Embryonic facial prominence (tissue), 1 donor: ENCODE measurements around the gene PPP2R3A.

ENCODE experiments used
- DNase-seq: peaks from one replicate; pipeline ENCODE4 v3.0.0-alpha.2; 2016; ENCODE audit errors: extremely low spot score

PPP2R3A gene

DNA sequence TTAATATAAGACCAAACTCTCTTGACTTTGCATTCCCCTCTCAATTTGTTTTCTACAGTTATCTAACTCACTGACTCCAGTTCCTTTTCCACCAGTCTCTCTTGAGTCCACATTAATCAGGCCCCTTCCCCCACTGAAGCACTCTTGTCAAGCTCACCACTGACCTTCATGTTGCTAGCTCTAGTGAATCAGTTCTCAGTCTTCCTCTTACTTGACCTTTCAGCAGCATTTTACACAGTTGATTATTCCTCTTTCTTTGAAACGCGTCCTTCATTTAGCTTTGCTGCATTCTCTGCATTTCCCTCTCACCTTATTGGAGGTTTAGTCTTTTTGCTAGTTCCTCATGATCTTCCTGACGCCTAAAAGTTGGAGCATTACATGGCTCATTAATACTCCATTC is 8.3 kb downstream of the PPP2R3A start:
- no peak for DNase-seq

DNA sequence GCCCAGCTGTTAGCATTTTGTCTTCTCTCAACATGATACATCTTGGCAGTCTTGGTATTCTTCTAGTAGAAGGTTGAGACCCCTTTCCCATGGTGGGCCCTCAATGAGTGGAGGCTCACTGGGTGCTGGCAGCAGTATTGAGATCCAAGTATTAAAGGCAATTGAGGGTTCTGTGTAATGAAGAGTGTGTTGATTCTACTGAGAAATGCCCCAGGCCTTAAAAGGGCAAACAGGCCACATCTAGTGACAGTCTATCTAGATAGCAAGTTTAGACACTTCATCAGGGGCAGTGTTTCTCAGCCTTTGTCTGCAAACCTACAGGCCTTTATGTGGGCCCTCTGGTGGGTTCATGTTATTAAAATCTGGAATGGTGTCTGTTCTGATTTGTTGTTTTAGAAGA is 9.5 kb downstream of the PPP2R3A start:
- DNase-seq, result no peak

DNA sequence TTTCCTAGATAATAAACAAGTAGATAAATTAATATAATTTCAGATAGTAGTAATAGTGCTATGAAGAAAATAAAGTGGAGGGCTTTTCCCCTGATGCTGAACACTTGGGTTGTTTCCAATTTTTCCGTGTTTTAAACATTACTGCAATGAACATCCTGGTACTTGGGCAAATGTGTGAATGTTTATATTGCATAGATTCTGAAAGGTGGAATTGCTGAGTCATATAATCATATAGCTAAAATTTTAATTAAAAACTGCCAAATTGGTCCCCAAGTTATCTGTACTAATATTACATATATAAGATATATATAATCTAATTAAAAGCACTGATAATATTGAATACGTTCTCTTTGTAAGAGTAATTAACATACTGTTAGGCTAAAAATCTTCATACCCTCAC is 10.0 kb downstream of the PPP2R3A start:
- DNase-seq, result no peak

DNA sequence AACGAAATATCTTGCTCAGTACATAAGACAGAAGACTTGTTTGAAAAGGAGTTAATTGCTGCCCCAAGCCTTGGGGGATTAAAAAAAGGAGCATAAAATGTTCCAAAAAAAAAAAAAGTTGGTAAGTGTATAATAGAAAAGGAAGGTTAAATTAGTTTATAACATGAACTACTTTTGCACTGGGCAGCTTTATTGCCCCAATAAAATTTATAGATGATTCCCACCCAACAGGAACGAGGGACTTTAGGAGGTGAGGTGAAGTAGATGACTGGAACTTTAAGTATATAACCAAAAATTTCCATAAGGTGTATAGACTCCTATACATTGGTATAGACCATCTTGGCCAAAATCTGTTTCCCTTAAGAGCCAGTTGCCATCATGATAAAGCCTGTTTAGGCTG is 14.8 kb downstream of the PPP2R3A start:
- DNase-seq, result no peak

DNA sequence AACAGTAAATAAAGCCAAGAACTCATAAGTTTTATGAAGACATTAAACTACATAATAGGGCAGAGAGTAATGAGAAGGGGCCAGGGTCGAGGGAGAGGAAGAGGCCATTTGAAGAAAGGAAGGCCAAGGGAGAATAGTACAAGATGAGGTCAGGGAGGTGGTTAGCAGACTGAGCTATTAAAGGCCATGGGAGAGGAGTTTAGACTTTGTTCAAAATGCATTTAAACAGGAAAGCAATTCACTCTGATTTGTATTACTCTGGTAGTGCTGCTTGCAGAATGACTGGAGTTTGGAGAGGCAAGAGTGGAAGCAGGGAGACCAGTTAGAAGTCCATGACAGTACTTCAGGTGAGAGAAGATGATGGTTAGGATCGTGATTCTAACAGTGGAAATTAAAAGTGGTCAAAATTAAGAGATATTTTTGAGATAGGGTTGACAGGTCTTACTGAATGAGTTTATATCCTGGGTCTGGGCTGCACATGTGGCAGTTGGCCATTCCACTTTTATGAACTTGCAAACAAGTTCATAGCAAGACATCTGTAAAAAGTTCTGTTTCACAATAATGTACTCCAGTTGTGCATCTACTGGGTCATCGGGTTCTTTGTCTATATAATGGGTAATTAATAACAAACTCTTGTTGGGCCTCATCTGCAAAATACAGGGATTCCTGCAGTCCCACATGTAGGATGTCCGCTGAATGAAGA is 16.3 kb downstream of the PPP2R3A start:
- no peak for DNase-seq

DNA sequence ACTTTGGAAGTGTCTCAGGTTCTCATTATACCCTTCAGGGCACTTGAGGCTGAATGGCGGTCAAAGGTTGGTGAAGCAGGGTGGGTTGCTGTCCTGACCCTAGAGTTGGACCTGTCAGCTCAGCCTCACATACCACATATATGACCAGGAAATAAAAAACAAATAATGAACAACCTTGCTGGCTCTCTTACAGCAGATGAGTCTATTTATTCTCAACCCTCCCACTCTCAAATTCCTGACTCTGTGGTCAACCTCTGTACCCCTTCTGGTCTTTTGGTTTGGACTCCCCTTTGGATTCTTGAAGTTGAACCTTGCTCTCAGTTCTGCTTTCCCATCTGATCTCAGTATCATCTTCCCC is 16.9 kb downstream of the PPP2R3A start:
- DNase-seq, result no peak

DNA sequence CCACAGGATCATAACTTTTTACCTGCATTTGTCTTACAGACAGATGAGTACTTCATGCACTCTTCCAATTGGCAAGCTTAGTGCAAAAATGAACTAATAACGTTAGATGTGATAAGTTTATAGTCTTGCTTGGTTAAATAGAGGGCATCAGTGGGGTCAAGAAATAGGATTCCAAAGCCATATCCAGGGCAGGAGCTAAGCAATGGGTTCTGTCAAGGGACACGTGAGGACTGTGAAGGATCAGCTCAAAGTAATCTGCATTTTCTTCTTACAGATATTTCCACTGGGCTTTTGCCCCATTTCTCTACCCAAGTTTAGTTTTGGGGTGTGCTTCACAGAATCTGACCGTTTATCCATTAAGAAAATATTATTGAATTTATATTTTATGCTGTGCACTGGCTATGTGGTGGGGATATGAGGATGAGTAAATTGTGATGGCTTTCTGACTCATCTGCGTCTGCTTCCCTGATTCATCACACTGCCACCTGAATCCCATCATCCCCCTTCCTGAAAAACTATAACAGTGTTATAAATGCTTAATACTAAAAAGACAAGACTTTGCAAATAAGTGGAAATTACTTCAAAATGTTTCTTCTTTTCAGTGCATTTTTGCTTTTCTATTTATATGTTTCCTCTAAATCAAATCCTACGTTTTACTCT is 17.5 kb downstream of the PPP2R3A start:
- no peak for DNase-seq

DNA sequence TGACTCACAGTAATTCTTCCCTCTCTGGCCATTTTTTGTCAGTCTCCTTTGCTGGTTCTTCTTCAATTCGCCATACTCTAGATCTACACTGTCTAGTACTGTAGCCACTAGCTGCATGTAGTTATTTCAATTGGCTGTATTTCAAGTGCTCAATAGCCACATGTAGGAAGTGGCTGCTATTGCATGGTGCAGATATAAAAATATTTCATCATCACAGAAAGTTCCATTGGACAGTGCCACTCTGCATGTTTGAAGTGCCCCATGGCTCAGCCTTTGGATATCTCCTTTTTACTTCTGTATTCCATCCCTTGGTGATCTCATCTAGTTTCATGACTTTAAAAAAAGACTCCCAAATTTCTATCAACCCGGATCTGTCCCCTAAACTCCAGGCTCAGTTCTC is 22.1 kb downstream of the PPP2R3A start:
- no peak for DNase-seq

DNA sequence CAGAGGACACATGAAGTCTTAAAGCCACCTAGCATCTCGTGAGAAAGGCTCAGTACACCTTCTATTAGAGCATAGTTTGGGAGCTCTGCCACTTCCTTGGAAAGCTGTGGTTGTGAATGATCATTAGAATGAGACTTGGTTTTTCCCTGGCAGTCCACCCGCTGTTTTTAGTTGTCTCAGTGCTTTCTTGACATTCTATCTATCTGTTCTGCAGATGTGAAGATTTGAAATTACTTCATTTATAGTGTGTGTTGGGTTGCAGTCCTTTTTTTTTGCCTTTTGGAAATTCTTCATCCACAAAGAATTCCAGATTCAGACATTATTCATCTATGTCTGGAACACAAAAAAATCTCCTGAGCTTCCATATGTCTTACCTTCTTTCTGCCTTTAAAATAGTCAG is 23.7 kb downstream of the PPP2R3A start:
- no peak for DNase-seq

DNA sequence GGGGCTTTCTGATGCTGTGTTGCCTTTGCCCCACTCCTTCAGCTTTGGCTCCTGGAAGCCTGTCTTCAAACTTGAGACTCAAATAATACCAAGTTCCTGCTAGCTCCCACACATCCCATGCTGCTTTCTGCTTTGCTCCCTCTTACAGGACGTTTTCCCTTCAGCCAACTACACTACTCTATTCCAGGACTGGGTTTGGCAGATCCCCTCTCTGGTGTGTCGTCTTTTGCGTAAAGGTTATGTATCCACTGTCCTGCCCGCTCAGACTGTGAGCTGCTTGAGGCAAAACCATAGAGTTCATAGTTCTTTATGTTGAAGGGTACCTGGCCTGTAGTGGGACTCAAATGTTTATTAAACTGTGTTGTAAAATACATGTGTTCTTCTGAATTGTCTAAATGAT is 25.4 kb downstream of the PPP2R3A start:
- DNase-seq, result no peak

DNA sequence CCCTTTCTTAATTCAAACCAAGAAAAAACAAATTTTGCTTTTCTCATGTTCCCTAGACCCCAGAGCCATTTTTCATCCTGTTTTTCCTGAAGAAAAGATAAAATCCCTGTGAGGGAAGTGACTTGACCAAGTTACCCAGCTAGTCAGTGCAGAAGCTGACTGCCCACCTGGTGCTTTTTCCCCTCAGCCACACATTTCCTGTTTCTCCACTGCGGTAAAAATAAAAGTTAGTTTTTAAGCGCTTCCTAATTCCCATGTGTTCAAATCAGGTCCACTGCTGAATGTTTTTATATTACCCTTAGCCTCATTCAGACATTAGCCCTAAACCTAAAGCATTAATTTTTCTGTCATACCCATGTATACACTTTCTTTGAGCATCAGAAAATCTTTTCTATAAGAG is 26.1 kb downstream of the PPP2R3A start:
- no peak for DNase-seq

DNA sequence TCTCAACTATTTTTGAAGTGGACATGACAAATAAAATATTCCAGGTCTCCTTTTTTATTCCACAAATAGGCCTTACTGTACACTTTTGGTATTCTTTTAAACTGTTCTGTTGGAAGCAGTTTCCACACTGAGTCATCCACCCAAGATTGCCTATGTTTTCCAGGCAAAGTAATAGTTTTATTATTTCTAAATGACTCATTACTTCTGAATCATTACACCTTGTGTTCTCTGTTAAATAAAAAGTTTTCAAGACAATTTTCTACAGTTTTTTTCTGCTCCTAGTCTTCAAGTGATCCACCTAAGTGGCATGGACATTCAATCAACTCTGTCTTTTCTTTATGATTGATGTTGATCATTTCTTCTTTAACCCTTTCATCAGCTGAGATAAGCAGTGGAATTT is 26.5 kb downstream of the PPP2R3A start:
- no peak for DNase-seq

DNA sequence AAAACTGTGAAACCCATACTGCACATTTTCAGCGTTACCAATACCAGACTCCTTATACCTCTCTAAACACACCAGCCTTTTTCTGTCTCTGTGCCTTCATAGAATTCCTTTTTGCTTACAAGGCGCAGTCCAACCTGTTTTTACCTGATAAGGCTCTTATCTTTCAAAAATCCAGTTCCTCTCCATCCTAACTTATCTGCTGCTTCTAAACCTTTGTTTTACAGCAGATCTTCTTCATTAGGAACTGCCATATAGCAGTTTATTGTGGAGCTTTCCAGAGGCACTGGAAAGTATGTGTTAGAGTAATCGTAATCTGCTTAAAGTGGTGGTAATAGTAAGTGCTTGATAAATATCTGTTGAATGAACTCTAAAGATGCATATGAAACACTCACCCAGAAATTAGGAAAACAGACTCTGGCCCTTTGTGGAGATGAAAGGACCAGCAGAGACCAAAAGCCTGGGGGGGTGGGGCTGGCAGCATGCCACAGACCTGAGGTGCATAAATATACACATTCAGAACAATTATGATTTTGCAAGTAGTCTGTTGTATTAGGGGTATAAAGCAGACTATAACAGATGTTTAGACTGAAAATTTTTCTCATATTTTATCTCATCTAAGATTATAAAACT is 29.3 kb downstream of the PPP2R3A start:
- no peak for DNase-seq

DNA sequence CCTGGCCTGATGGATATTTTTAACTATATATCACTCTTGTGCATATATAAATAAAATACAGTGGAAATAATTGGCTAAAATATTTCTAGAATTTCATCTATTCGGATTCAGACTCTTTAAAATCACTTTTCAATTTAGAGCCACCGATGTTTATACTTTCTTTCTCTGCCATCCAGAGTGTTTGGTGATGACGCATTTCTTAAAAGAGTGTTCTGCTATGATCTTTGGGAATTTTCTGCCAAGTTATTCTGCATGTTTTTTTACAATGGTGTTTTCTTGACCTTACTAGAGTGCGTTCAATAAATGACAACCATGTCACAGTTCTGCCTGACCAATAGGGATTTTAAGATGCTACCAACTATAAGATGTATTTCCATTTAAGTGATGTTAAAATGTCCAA is 30.2 kb downstream of the PPP2R3A start:
- DNase-seq, result no peak

DNA sequence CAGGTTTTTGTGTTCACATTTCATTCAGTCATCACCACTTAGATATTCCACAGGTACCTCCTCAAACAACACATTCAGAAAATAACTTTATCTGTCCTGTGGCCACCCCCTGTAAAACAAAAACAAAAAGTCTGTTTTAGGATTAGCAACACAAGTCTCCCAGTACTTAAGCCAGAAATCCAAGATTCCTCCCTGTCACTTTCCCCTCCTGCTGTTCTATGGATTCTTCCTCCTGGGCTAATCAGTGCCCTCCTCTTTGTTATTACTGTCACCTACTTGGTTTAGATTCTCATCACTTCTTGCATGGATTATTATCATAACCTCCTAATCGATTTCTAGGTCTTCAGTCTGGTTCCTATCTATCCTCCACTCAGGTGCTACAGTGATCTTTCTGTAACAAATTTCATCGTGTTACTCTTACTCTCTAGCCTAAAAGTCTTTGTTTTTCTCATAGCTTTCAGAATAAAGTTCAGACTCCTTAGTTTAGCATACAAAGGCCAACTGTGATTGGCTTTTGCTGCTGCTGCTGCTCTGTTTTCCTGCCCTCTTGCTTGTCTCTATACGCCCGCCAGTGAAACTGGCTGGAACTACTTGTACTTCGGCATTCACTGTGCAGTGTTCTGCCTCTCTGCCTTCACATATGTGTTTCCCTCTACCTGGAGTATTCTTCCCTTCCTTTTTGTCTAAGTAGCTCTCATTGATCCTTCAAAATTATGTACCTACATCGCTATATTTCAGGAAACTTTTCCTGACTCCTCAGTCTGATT is 32.2 kb downstream of the PPP2R3A start:
- no peak for DNase-seq

DNA sequence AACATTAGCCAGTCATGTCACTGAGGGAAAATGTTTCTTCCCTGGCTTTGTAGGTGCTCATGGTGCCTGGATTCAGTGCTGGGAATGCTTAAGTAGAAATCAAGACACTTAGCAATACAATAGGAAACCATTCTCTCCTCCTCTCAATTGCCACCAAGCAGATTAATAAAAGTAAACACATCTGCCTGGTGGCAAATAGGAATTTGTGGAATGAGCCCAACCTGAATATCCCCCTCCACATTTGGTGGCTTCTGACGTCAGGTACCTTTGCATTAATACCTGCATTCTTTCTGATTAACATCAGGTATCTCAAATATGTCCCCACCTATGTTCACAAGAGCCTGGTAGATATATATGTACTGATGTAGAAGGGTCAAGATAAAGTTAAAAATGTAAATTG is 42.7 kb downstream of the PPP2R3A start:
- DNase-seq, result no peak

DNA sequence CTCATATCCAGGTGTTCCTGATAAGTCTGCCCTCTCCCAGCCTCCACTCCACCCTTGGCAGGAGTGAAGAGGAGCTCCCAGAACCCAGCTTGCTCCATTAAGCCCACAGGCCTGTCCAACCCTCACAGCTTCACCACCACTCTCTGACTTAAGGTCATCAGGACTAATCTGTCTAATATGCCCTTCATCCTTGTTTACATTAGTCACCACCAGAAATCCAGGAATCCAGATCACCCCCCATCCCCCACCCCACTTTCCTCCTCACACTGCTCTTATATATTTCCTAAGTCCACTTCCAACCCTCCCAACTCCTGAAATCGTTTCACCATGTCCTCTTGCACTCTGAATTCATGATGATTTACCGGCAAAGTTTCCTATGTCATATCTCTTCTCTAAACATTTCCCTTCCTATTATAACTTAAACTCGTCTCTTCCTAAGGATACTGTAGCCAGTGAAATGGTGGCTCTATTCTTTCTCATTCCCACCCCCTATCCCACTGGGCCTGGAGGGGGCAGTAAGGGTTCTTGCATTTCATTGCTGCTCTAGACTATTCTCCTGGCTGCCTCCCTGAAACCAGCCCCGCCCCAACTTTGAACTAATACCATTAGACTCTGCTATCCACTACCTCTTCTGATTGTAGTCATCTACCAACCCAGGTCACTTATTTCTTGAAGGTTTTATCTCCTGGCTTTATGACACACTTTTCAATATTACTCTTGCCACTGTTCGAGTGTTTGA is 43.4 kb downstream of the PPP2R3A start:
- DNase-seq, result no peak

DNA sequence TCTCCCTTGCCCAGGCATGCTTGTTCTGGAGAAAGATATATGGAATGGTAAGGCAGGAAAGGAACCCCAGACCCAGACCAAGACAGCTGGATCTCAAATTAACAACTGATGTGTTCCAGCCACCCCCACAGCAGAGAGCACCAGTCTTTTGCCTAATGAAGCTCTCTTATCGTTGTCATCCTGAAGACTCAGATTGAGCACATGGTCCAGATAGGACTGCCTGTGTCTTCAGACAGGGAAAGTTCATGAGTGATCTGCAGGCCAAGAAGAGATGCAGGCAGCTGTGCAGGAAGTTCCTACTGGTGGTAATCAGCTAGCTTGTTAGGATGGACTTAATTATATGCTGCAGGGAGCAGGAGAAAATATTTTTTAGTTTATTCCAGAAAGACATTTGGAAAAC is 53.3 kb downstream of the PPP2R3A start:
- no peak for DNase-seq

DNA sequence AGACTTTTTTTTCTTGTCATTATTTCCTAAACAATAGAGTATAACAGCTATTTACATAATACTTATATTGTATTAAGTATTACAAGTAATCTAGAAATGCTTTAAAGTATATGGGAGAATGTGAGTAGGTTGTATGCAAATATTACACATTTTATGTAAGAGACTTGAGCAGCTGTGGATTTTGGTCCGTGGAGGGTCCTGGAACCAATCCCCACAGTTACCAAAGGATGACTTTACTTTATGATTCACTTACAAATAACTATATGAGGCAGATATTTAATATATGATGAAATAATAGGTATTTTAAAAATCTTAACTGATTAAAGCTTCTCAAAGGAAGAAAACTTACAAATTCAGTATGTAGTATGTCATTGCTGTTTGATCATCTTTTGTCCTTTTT is 56.3 kb downstream of the PPP2R3A start:
- no peak for DNase-seq

DNA sequence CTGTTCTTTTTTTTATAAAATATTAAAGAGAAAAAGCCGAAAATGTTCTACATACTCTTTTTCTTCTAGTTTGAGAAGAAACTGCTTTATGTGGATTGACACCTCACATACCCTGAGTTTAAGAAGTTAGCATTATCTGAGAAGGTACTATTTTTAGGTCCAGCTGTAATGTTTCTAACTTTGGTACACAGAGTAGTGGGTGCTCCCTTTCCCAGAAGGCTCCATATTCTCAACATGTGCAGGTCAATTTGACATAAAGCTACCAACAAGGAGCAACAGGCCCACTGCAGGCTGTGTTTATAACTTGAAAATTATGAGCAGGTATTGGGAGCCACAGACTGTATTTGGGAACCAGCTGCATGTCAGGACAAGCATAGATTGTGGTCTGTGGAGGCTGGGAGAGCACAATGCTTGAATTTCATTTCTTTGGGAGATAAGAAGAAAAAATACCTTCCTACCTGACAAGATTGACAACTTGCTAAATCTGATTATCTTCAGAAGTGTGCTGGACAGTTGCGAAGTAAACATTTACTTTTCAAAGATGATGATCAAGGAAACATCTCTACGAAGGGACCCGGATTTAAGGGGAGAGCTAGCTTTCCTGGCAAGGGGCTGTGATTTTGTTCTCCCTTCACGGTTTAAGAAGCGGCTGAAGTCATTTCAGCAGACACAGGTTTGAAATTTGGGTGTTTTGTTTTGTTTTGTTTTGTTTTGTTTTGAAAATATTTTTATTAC is 57.2 kb downstream of the PPP2R3A start:
- no peak for DNase-seq

DNA sequence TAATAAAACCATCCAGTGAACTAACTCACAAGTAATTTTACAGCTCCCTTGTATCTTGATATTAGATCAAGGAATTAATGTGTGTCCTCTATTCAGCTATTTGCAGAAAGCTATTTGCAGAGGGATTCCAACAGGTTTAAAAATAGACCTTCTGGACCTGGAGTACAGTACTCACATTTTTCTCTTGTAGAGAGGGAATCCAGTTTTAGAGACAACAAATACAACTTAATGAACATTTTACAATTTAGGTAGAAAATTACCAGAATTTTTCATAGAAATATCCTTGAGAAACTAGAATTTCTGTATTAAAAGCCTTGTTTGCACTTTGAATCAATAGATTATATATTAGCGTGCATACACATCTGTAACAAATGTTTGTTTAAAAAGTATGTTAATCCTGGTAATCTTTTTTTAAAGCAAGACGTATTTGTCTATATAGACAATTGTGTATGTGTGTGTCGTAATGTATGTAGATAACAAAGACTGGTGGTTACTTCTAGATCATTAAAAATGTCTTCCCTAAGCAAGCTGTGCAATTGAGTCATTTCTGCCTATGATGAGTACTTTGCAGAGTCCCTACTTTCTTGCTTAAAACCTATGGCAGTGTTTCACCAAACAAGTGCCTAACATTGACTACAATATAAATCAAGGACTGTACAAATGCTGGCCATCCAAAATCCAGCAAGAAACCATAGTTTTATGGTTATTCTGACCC is 57.9 kb downstream of the PPP2R3A start:
- DNase-seq, result no peak
